Lower leg skin (tissue), 3 donors: ENCODE data around the gene PRRX1.

Source experiments
- CTCF ChIP-seq, 3 donors: fragments of 450-650 bp; IDR thresholded peaks; one replicate each; pipeline ENCODE4 v1.5.1; 2016; ENCODE audit warnings: antibody characterized with exemption in 3 of 3, mild to moderate bottlenecking in 3 of 3, moderate library complexity in 2 of 3
- POLR2A ChIP-seq, 2 donors: fragments of 450-650 bp; IDR thresholded peaks; one replicate each; pipeline ENCODE4 v1.6.1; 2016 to 2017; ENCODE audit warnings: antibody characterized with exemption in 2 of 2, mild to moderate bottlenecking in 1 of 2, moderate library complexity in 1 of 2

- no peak for TF ChIP-seq CTCF (IDR thresholded peaks at IDR 0.05)
- no peak for TF ChIP-seq POLR2A (IDR thresholded peaks at IDR 0.05)
Observed at GRCh38 chr1:170659399-170660035, 4.4 kb upstream of the PRRX1 start.
